NCI-H1694 (cell line): ENCODE measurements around the gene TRIM59.
A peak's percentile ranks its signal among the peaks of the same experiment; 100 is the strongest.
"Not testable (repeated sequence)": the region's sequence is repeated elsewhere in the genome, so short reads cannot be mapped to it uniquely, and the experiment has no call there.

Source experiments
- DNase-seq: peaks from one replicate; lab custom pipeline; 2025; lab: John Stamatoyannopoulos, UW

TRIM59 gene

DNA sequence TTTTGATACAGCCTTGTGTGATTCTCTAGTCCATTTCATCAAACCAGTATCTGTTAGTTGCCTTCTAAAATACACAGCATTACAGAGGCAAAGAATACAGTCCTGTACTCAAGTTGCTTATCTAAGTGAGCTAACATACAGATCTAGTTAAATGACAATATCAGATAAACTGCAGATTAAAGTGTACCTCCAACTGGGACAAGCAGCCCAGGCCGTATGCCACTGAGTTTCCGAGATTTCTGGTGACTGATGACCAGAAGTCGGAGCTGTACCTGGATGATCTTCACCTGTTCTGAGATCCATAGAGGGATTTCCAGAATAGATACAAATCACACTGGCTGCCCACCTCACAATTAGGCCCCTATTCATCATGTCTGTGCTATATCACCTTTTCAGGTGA, 6.3 kb upstream of the TRIM59 start:
- DNase-seq, result no peak

DNA sequence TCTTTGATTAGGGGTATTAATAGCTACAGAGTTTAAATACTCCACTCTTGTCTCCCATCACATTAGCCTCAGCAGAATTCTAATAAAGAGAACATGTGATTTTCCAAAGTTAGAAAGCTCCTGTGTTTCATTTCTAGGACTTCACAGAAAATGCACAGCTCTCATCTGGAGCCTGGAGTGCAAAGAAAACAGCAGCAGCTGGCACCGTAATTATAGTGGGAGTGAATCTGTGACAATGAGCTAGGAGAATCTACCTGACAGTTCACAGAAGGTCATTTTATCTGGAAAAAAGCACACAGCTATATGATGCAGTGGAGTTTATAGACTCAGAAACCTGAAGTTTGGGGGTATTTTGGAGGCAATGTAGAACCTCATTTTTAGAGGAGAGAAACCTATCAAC, 5.4 kb upstream of the TRIM59 start:
- peak; percentile 71 for DNase-seq

DNA sequence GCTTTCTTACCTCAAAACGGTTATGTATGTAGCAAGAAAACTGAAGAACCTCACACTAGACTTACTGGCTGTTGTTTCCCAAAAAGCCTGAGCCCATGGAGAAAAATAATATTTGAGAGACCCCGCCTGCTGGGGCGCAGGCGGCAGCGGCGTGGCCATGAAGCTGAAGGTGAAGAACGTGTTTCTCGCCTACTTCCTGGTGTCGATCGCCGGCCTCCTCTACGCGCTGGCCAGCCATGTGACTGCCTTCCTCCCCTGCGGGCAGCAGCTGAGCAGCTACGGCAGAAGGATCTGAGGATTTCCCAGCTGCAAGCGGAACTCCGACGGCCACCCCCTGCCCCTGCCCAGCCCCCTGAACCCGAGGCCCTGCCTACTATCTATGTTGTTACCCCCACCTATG, 2.7 kb upstream of the TRIM59 start:
- DNase-seq, result not testable (repeated sequence)

- no peak for DNase-seq
Observed at GRCh38 chr3:160451602-160452001, 2.0 kb upstream of the TRIM59 start.

DNA sequence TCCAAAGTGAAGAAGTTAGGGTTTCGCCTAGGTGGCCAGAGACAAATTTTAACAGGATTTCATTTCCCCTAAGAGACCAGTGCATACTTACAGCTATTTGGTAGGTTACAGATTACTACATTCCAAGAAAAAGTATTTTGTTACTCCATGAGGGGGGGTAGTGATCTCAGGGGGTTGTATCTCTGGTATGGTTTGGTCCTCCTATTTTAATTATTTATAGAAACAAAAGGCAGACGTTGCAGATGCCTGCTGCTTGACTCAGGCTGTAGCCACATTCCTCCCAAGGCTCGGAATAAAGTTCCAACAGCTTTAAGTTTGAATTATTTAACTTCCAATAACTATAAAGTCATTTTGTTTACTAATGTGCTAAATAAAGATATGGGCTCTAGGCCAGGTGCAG, 1.3 kb upstream of the TRIM59 start:
- DNase-seq, result no peak

DNA sequence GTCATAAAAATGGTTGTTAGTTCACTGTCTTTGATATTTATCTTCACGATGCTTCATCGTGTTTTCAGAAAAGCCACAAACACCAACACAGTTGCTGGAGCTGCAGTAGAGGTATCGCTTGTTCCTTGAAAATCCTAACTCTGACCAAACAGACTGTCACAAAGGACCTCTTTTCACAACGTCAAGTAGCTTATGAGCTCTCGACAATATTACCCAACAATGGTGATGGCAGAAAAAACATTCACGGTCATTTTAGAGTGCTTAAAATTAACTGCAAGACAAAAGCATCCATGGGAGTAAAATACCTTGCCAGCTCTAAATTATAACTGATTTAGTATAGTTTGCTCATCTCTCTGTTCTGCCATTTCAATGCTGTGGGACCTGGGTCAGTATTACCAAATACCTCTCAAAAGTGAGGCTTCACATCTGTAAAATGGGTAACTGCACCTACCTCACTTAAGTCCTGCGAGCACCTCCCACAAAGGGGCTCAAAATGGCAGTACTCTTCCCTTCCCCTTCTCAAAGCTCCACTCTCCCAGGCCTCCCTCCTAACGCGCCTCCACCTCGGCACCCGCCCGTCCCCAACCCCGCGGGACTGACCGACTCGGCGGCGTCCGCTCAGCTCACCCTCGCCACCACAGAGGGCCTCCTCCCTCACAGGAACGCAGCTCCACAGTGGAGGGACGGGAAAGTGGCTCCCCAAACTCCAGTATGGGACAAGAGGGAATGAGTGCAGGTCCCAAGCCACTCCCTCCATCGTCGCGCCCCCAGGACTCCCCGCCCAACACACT, 546 bp downstream of the TRIM59 start:
- no peak for DNase-seq

- DNase-seq, result no peak
Observed at GRCh38 chr3:160447544-160447943, 2.0 kb downstream of the TRIM59 start.

DNA sequence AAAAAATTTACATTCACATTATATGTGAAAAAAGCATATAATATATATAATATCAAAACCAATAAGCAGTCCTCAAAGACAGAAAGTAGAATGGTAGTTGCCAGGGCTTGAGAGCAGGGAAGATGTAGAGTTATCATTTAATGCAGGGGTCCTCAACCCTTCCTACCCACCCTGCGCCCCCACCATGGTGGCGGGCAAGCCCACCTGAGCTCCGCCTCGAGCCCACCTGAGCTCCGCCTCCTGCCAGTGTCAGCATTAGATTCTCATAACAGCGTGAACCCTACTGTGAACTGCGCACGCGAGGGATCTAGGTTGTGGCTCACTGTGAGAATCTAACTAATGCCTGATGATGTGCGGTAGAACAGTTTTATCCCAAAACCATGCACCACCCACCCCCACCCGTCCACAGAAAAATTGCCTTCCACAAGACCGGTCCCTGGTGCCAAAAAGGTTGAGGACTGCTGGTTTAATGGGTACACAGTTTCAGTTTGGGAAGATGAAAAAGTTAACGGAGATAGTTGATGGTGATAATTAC, 3.0 kb downstream of the TRIM59 start:
- no peak for DNase-seq

GRCh38 chr3:160445854-160446253, 3.7 kb downstream of the TRIM59 start:
- no peak for DNase-seq

DNA sequence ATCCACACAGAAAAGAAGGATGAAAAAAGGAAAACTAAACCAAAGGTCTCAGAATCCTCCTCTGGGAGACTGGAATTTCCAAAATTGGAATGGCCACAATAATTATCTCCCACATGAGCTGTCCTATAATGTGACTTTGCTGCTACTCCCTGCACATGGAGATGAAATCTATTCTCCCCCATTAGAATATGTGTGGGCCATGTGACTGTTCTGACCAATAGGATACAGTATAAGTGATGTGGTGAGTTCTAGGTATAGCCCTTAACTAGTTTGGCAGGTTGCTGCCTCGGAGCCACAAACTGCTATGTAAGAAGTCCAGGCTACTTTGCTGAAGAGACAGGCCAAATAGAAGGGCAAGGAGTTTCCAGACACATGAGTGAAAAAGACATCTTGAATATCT, 5.2 kb downstream of the TRIM59 start:
- no peak for DNase-seq

DNA sequence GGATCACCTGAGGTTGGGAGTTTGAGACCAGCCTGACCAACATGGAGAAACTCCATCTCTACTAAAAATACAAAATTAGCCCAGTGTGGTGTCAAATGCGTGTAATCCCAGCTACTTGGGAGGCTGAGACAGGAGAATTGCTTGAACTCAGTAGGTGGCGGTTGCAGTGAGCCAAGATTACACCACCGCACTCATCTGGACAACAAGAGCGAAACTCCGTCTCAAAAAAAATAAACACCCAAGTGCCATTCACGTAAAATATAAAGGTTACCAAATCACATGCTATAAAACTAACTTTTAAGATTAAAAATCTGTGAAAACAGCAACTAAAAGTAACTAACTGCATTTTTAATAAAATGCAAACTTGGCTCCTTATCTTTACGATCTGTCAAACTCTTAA, 8.9 kb downstream of the TRIM59 start:
- no peak for DNase-seq

GRCh38 chr3:160437083-160437455, 12.5 kb downstream of the TRIM59 start:
- DNase-seq, result no peak

DNA sequence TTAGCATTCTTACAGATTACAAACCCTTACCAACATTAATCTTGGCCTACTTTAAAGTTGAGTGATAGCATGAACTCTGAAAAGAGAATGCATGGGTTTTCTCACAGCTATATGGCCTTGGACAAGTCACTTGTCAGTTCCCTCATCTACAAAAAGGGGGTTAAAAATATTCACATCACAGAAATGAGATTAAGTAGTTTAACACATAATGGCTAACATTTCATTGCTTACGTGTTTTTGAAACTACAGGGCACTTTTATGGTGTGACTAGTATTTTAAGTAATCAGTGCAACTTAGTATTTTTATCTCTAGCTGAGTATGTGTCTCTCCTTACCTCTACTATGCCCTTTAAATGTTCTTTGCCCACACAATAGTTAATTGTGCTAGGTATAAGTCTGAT, 13.8 kb downstream of the TRIM59 start:
- no peak for DNase-seq

DNA sequence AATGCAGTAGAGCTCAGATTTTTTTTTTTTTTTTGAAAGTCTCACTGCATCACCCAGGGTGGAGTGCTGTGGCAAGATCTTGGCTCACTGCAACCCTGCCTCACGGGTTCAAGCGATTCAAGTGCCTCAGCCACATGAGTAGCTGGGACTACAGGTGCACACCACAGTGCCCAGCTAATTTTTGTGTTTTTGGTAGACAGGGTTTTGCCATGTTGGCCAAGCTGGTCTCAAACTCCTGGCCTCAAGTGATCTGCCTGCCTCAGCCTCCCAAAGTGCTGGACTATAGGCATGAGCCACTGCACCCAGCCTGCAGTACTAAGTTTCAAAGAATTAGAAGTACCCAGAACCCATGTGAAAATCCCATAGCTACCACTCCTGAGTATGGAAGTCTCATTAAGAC, 14.5 kb downstream of the TRIM59 start:
- no peak for DNase-seq

- no peak for DNase-seq
Observed at GRCh38 chr3:160434071-160434470, 15.5 kb downstream of the TRIM59 start.

GRCh38 chr3:160427832-160428424, 21.7 kb downstream of the TRIM59 start:
- no peak for DNase-seq

- no peak for DNase-seq
Observed at GRCh38 chr3:160417311-160417710, 32.3 kb downstream of the TRIM59 start.

DNA sequence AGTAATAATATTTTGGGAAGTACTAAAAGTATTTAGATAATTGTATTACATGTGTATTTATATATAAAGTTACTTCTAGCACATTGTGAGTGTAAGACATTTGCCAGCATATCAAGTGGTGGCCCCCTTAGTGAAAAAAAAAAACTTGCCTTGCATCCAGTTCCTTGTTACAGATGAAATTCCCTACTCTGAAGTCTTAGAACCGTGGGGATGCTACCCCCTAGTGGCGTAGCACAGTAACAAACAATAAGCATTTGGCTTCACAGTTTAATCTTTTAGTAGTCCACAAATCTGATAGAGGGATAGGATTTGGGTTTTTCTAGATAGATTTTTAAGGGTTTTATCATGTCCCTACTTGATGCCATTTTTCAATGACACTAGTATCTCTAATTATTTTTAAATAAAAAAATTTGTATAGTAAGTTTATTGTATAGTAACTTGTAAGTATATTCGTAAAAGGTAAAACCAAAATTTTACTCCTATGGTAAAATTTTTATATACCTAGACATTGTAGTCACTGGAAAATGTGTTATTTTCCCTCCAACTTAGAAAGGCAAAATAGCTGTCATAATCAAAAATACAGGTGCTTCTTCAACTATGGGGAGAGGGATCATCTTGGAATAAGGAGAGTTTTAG, 35.9 kb downstream of the TRIM59 start:
- peak; percentile 74 for DNase-seq

GRCh38 chr3:160412477-160412876, 37.1 kb downstream of the TRIM59 start:
- DNase-seq, result no peak

DNA sequence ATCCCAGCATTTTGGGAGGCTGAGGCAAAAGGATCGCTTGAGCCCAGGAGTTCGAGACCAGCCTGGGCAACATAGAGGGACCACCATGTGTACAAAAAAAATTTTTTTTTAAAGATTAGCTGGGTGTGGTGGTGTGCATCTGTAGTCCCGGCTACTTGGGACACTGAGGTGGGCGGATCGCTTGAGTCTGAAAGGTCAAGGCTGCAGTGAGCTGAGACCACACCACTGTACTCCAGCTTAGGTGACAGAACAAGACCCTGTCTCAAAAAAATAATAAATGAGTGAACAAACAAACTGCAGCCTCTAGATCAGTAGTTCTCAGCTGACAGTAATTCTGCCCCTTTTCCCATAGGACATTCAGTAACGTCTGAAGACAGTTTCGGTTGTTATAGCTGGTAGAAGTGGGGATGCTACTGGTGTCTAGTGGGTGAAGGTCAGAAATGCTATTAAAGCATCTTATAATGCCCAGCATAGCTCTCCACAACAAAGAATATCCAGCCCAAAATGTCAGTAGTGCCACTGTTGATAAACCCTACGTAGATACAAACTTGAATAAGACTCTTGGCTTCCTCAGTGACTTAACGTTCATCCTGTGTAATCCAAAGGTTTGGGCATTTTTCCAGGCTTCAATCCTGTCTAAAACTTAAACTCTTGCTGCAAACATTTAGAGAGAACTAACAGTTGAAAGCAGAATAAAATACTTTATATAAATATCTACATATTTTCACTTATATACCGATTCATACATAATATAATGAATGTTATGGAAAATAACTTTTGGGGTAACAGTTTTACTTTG, 39.6 kb downstream of the TRIM59 start:
- no peak for DNase-seq

GRCh38 chr3:160403796-160404470, 45.7 kb downstream of the TRIM59 start:
- DNase-seq, result no peak

GRCh38 chr3:160403028-160403545, 46.5 kb downstream of the TRIM59 start:
- DNase-seq, result no peak
